Measurements from ENCODE around the gene GAB2.
A peak's percentile ranks its signal among the peaks of the same experiment; 100 is the strongest.

GAB2 gene

DNA sequence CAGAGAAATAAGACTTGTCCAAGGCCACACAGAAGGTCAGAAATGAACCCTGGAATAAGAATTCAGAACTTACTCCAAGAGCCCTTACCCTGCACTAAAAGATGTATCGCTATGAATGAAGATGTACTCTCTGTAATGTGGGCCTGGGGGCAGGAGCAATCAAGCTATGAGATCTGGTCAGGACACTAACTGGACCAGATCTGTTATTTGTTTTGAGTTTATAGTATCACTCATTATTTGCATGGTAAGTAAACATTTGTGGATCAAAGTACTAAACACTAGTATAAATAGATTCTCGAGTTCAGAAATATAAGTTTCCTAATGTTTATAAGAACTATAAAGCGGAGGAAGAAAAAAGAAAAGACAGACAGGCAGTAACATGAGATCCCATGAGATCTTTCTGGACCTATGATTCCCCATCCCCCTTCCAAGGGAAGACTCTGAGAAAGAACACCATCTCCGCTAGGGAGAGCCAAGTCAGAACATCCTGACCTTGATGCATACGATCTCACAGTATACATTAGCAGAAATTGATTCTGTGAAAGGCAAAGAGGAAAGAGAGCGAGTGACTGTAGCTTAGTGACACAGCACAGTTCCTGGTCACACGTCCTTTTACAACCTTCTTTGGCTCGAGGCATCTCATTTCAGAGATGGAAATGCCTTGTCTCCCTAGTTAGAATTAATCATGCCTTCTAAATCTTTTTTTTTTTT, 157.7 kb downstream of the GAB2 start:
- TF ChIP-seq, protein P1, sequence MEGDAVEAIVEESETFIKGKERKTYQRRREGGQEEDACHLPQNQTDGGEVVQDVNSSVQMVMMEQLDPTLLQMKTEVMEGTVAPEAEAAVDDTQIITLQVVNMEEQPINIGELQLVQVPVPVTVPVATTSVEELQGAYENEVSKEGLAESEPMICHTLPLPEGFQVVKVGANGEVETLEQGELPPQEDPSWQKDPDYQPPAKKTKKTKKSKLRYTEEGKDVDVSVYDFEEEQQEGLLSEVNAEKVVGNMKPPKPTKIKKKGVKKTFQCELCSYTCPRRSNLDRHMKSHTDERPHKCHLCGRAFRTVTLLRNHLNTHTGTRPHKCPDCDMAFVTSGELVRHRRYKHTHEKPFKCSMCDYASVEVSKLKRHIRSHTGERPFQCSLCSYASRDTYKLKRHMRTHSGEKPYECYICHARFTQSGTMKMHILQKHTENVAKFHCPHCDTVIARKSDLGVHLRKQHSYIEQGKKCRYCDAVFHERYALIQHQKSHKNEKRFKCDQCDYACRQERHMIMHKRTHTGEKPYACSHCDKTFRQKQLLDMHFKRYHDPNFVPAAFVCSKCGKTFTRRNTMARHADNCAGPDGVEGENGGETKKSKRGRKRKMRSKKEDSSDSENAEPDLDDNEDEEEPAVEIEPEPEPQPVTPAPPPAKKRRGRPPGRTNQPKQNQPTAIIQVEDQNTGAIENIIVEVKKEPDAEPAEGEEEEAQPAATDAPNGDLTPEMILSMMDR (conservative IDR thresholded peaks at IDR 0.05; ENCODE audit: low read depth, low read length) = no peak
- H3K4me3 ChIP-seq (ENCODE audit: low read depth, low read length) = no peak overlapping the region
- DNase-seq (ENCODE audit: low read depth) = no peak

DNA sequence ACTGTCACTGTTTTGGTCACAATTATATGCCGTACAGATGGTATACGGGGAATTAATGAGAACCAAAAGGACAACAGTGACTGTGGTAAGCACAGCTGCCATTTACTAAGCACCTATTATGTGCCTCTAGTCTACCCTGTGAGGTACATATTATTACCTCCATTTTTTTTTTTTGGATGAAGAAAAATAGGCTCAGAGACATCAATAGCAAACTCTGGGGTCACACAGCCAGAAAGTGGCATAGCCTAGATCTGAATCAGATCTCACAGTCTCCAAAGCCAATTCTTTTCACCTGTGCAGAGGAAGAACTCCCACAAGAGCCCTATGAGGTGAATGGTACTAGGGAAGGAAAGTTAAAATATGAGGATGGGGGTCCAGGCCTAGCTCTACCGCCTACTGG, 160.0 kb downstream of the GAB2 start:
- DNase-seq (ENCODE audit: low read depth) = no peak
- TF ChIP-seq, protein P1 (conservative IDR thresholded peaks at IDR 0.05; ENCODE audit: low read depth, low read length) = no peak
- no peak overlapping the region for H3K4me3 ChIP-seq (ENCODE audit: low read depth, low read length)

DNA sequence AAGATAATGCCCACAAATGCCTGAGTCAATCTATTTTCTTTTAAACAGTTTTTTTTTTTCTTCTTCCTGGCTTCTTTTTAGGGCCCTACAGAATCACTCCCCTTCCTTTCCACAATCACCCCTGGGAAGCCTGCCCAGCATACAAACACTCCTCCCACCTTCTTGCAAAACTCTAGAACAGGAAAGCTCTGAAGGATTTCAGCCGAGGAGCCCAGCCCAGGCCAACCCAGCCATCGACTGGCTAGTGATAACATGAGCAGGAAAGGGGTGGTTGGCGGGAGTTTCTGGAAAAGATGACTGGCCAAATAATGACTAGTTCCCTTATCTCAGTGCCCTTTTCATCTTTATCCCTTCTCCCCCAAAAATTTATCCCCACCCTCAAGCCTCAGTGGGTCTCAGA, 160.7 kb downstream of the GAB2 start:
- no peak overlapping the region for H3K4me3 ChIP-seq (ENCODE audit: low read depth, low read length)
- TF ChIP-seq, protein P1 (conservative IDR thresholded peaks at IDR 0.05; ENCODE audit: low read depth, low read length) = no peak
- peak; percentile 88 for DNase-seq (ENCODE audit: low read depth)

DNA sequence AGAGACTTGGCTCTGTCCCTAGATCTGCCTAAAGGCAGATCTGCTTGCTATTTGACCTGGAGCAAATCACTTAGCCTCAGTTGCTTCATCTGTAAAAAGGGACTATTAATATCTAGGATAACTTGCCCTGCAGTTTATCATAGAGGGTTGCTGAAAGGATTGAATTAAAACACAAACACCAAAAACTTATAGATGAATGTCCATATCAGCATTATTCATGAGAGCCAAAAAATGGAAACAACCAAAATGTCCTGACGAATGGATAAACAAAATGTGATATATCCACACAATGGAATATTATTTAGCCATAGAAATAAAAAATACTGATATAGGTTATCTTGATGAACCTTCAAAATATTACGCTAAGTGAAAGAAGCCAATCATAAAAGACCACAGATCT, 161.7 kb downstream of the GAB2 start:
- H3K4me3 ChIP-seq (ENCODE audit: low read depth, low read length) = no peak overlapping the region
- DNase-seq (ENCODE audit: low read depth) = no peak
- TF ChIP-seq, protein P1 (conservative IDR thresholded peaks at IDR 0.05; ENCODE audit: low read depth, low read length) = no peak

DNA sequence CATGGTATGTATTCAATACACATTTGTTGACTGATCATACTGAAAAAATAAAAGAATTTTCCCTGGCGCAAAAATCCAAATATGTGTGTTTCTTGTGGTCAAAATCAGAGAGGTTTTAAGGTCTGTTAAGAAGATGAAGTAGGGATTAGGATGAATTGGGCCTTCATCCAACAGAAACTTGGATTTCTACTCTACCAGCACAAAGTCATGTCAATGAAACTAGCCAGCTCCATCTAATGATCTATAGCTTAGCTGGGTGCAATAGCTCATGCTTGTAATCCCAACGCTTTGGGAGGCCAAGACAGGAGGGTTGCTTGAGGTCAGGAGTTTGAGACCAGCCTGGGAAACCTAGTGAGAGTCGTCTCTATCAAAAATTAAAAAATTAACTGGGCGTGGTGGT, 163.4 kb downstream of the GAB2 start:
- H3K4me3 ChIP-seq (ENCODE audit: low read depth, low read length) = no peak overlapping the region
- DNase-seq (ENCODE audit: low read depth) = no peak
- TF ChIP-seq, protein P1 (conservative IDR thresholded peaks at IDR 0.05; ENCODE audit: low read depth, low read length) = no peak

DNA sequence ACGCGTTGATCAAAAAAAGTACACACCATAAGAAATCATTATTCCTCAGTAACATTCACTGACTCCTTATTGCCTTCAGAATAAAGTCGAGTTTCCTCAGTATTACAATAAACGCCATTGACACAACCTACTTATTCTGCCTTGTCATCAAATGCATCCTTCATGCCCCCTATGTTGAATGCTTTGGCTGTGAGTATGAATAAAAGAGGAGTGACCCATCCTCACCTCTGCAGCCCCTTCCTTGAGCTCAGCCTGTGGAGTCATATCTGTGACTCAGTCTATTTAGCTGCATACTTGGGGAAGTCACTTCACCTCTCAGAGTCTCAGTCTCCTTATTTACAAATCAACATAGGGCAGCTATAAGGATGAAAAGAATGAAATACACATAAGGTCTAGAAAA, 163.8 kb downstream of the GAB2 start:
- H3K4me3 ChIP-seq (ENCODE audit: low read depth, low read length) = no peak overlapping the region
- DNase-seq (ENCODE audit: low read depth) = peak; percentile 18
- TF ChIP-seq, protein P1 (conservative IDR thresholded peaks at IDR 0.05; ENCODE audit: low read depth, low read length) = no peak

DNA sequence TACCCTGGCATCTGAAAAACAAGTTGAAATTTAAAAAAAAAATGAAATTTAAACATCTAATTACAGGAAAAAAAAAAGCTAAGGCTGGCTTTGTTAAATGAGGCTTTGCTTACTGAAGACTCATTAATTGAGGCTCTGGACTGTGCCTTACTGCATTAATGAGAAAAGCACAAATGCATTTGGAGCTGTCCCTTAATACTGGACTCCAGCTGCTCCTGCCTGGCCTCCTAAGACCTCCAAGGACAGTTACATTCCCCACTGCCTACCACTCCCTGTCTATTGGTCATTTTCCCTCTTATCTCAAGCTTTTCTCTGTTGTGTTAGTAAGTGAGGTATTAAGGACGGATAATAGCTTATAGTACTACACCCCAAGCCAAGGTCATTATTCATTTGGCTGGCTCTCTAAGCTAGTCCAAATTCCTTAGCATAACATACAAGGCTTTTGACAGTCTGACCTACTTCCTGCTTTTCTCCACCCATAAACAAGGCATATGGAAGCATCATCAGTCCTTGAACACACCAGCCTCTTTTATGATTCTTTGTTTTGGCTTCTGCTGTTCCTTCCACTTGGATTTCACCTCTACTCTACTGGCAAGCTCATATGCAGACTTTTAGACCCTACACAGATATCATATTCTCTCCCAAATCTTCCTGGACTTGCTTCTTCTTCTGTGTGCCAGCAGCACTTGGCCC, 166.4 kb downstream of the GAB2 start:
- DNase-seq (ENCODE audit: low read depth) = peak; percentile 54
- H3K4me3 ChIP-seq (ENCODE audit: low read depth, low read length) = no peak overlapping the region
- TF ChIP-seq, protein P1 (conservative IDR thresholded peaks at IDR 0.05; ENCODE audit: low read depth, low read length) = no peak

All from choroid plexus epithelial cell (primary cell).